Neutrophil (primary cell): ENCODE results near the gene ZNF605.

Experiments
- H3K27ac ChIP-seq: fragments of 200-600 bp; sonication (generic); 2 replicates; pipeline ENCODE4 v1.5.1; 2016; ENCODE audit warnings: mild to moderate bottlenecking, moderate library complexity
- H3K27me3 ChIP-seq: fragments of 200-600 bp; sonication (generic); 2 replicates; pipeline ENCODE4 v1.6.0; 2016; ENCODE audit warnings: mild to moderate bottlenecking
- H3K36me3 ChIP-seq: fragments of 200-600 bp; sonication (generic); 2 replicates; pipeline ENCODE4 v1.5.1; 2017
- H3K4me1 ChIP-seq, 2 experiments: fragments of 200-600 bp in 1 of 2; sonication (generic) in 1 of 2; 1 replicate in 1 of 2; 2 replicates in 1 of 2; pipeline versions ENCODE4 v1.5.1 to v1.6.1; 2013 to 2016; ENCODE audit warnings: low read depth in 1 of 2, low read length in 1 of 2, mild to moderate bottlenecking in 1 of 2, moderate library complexity in 1 of 2; ENCODE audit not compliant: control insufficient read depth in 1 of 2, insufficient read depth in 1 of 2
- H3K4me3 ChIP-seq, 2 experiments: fragments of 200-600 bp in 1 of 2; sonication (generic) in 1 of 2; 1 replicate in 1 of 2; 2 replicates in 1 of 2; pipeline ENCODE4 v1.5.1; 2013 to 2016; ENCODE audit warnings: low read depth in 1 of 2, low read length in 1 of 2, mild to moderate bottlenecking in 1 of 2, moderate library complexity in 1 of 2
- H3K9me3 ChIP-seq: fragments of 200-600 bp; sonication (generic); 2 replicates; pipeline ENCODE4 v1.5.1; 2016
- CTCF ChIP-seq: fragments of 200-600 bp; sonication (generic); IDR thresholded peaks from 2 replicates; pipeline ENCODE4 v1.5.1; 2016; ENCODE audit warnings: antibody characterized with exemption

ZNF605 gene

GRCh38 chr12:132951649-132952048, 4.5 kb downstream of the ZNF605 start:
- H3K4me1 ChIP-seq: peaks cover 8 to 10% of the 10 kb centered on the region in 2 experiments
- H3K27me3 ChIP-seq: no peaks in the 10 kb centered on the region
- H3K27ac ChIP-seq: no peak overlapping the region
- H3K9me3 ChIP-seq: peaks cover 28% of the 10 kb centered on the region
- no peak overlapping the region for H3K4me3 ChIP-seq
- TF ChIP-seq CTCF: no peak
- no peaks in the 10 kb centered on the region for H3K36me3 ChIP-seq

GRCh38 chr12:132950844-132951535, 5.1 kb downstream of the ZNF605 start:
- H3K9me3 ChIP-seq: peaks cover 35% of the 10 kb centered on the region
- no peaks in the 10 kb centered on the region for H3K27me3 ChIP-seq
- no peaks in the 10 kb centered on the region for H3K36me3 ChIP-seq
- H3K4me3 ChIP-seq: no peak overlapping the region
- no peak for TF ChIP-seq CTCF
- H3K4me1 ChIP-seq: peaks cover 6 to 8% of the 10 kb centered on the region in 2 experiments
- H3K27ac ChIP-seq: no peak overlapping the region

GRCh38 chr12:132949936-132950837, 5.9 kb downstream of the ZNF605 start:
- Histone ChIP-seq H3K4me1 (peaks cover under 1 to 2% of the 10 kb centered on the region in 2 experiments), H3K4me3 (no peak overlapping the region), H3K9me3 (peaks cover 40% of the 10 kb centered on the region), H3K27ac (no peak overlapping the region), H3K36me3 (no peaks in the 10 kb centered on the region), H3K27me3 (no peaks in the 10 kb centered on the region)
- TF ChIP-seq CTCF: no peak

GRCh38 chr12:132948146-132949066, 7.7 kb downstream of the ZNF605 start:
- Histone ChIP-seq H3K27ac (no peak overlapping the region), H3K27me3 (no peaks in the 10 kb centered on the region), H3K4me1 (no peaks in the 10 kb centered on the region), H3K36me3 (peaks cover 12% of the 10 kb centered on the region), H3K4me3 (no peak overlapping the region), H3K9me3 (peaks cover 40% of the 10 kb centered on the region)
- no peak for TF ChIP-seq CTCF

GRCh38 chr12:132946246-132946820, 9.8 kb downstream of the ZNF605 start:
- Histone ChIP-seq H3K36me3 (peaks cover 21% of the 10 kb centered on the region), H3K4me3 (no peak overlapping the region), H3K27ac (no peak overlapping the region), H3K27me3 (no peaks in the 10 kb centered on the region), H3K9me3 (peaks cover 54% of the 10 kb centered on the region), H3K4me1 (no peaks in the 10 kb centered on the region)
- no peak for TF ChIP-seq CTCF
